Liver (tissue), 3 donors: ENCODE measurements around the gene HUNK.

Experiments
- CTCF ChIP-seq: fragments of 150-350 bp; IDR thresholded peaks from 2 replicates; pipeline ENCODE4 v1.5.1; 2017; ENCODE audit warnings: improper control_type of control experiment, low read depth, low read length; ENCODE audit not compliant: missing input control
- FOXA1 ChIP-seq: IDR thresholded peaks from 2 replicates; pipeline ENCODE4 v1.6.1; 2016; ENCODE audit warnings: antibody characterized with exemption
- GABPA ChIP-seq, 2 donors: IDR thresholded peaks in 1 of 2; conservative IDR thresholded peaks in 1 of 2; 2 replicates each; pipeline ENCODE4 v1.6.1; 2016; ENCODE audit warnings: antibody characterized with exemption in 2 of 2, mild to moderate bottlenecking in 1 of 2, moderate library complexity in 1 of 2
- JUND ChIP-seq, 2 donors: IDR thresholded peaks; 2 replicates each; pipeline ENCODE4 v1.6.1; 2016; ENCODE audit warnings: antibody characterized with exemption in 2 of 2
- MAX ChIP-seq: IDR thresholded peaks from 2 replicates; pipeline ENCODE4 v1.6.1; 2016; ENCODE audit warnings: antibody characterized with exemption
- NR2F2 ChIP-seq: IDR thresholded peaks from 2 replicates; pipeline ENCODE4 v1.6.1; 2016; ENCODE audit warnings: antibody characterized with exemption
- RAD21 ChIP-seq, 2 donors: IDR thresholded peaks; 2 replicates each; pipeline ENCODE4 v1.6.1; 2016; ENCODE audit warnings: antibody characterized with exemption in 2 of 2, mild to moderate bottlenecking in 2 of 2
- REST ChIP-seq: IDR thresholded peaks from 2 replicates; pipeline ENCODE4 v1.6.1; 2016; ENCODE audit warnings: antibody characterized with exemption, mild to moderate bottlenecking
- RXRA ChIP-seq, 2 donors: IDR thresholded peaks; 2 replicates each; pipeline ENCODE4 v1.6.1; 2017 to 2018; ENCODE audit warnings: antibody characterized with exemption in 2 of 2, mild to moderate bottlenecking in 1 of 2
- SP1 ChIP-seq: IDR thresholded peaks from 2 replicates; pipeline ENCODE4 v1.6.1; 2018; ENCODE audit warnings: antibody characterized with exemption, mild to moderate bottlenecking
- TAF1 ChIP-seq: conservative IDR thresholded peaks from 2 replicates; pipeline ENCODE4 v1.6.1; 2016; ENCODE audit warnings: antibody characterized with exemption, mild to moderate bottlenecking
- YY1 ChIP-seq: IDR thresholded peaks from 2 replicates; pipeline ENCODE4 v1.6.1; 2016; ENCODE audit warnings: antibody characterized with exemption, mild to moderate bottlenecking
- ZBTB33 ChIP-seq: IDR thresholded peaks from 2 replicates; pipeline ENCODE4 v1.6.1; 2016; ENCODE audit warnings: antibody characterized with exemption
- donor health status: healthy.
- donor health status: healthy.

GRCh38 chr21:31862078-31862477 lies 10.7 kb upstream of the HUNK start:
- no peak for TF ChIP-seq ZBTB33
- TF ChIP-seq CTCF, result no peak
- no peak for TF ChIP-seq GABPA (IDR thresholded peaks at IDR 0.05 in 1 of 2, conservative IDR thresholded peaks at IDR 0.05 in 1 of 2)
- no peak for TF ChIP-seq JUND (IDR thresholded peaks at IDR 0.05)
- TF ChIP-seq SP1, result no peak
- no peak for TF ChIP-seq MAX
- TF ChIP-seq RAD21 (IDR thresholded peaks at IDR 0.05), result no peak
- TF ChIP-seq FOXA1, result no peak
- no peak for TF ChIP-seq TAF1
- no peak for TF ChIP-seq REST
- no peak for TF ChIP-seq YY1
- no peak for TF ChIP-seq RXRA (IDR thresholded peaks at IDR 0.05)
- no peak for TF ChIP-seq NR2F2
